ENCODE measurements around the gene PLS1. TPM values are rescaled to one million over a fixed set of nuclear protein-coding genes. Genes with fewer than 3 reads are reported as not detected.

PLS1 gene
- total and polyA plus RNA-seq, 2 experiments from 2014 or later, result 0.54 to 0.58 TPM

DNA sequence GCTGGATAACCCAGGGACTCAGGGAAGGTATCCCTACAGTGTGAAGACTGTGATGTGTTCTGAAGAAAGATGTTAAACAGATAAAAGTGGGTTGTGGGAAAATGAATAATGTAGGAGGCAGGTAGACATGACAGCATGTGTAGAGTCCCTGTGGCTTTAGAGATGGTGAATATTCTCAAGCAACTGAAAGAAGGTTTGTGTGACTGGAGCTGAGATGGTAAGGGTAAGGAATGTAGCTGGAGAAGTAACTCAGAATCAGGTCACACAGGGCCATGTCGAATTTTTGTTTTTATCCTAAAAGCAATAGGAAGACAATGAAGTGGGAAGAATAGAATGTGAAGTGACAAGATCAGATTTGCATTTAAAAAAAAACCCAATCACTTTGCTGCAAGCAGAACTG lies 73.9 kb downstream of the PLS1 start:
- no peaks in the 10 kb centered on the region; the same call in 1 of the 2 replicates for H3K27me3 ChIP-seq (replicated peaks; ENCODE audit: insufficient read depth)
- no peak for DNase-seq
- no peaks in the 10 kb centered on the region for H3K9me2 ChIP-seq (ENCODE audit: insufficient read depth)
- no peaks in the 10 kb centered on the region for H3K4me1 ChIP-seq (ENCODE audit: insufficient read depth)
- no peak overlapping the region for H3K4me2 ChIP-seq (ENCODE audit: unreplicated experiment)
- H3K79me2 ChIP-seq (ENCODE audit: insufficient read depth), result no peaks in the 10 kb centered on the region
- 14 to 19% methylated on average over 1 of the region's 1 CpG for WGBS, 2 experiments (ENCODE audit: low coverage in 1 of 2, low lambda C conversion rate in 2 of 2, missing lambda C conversion rate in 2 of 2)
- no peaks in the 10 kb centered on the region for H4K20me1 ChIP-seq (ENCODE audit: insufficient read depth)
- H3K9ac ChIP-seq, result no peak overlapping the region
- H3K27ac ChIP-seq, result no peak overlapping the region
- H3K9me3 ChIP-seq (ENCODE audit: low read depth), result no peaks in the 10 kb centered on the region
- no peaks in the 10 kb centered on the region for H3F3A ChIP-seq (ENCODE audit: insufficient read depth)
- in situ Hi-C loops (cut with MboI), result no loop called here
- TF ChIP-seq EZH2 (IDR thresholded peaks at IDR 0.05; ENCODE audit: insufficient read depth, poor library complexity, severe bottlenecking), result no peak
- no peak for TF ChIP-seq EZH2phosphoT487 (IDR thresholded peaks at IDR 0.05; ENCODE audit: insufficient read depth, low read depth)
- no peak overlapping the region for H3K4me3 ChIP-seq
- H2AFZ ChIP-seq, result no peak overlapping the region
- no peaks in the 10 kb centered on the region for H3K36me3 ChIP-seq (ENCODE audit: low read depth)

DNA sequence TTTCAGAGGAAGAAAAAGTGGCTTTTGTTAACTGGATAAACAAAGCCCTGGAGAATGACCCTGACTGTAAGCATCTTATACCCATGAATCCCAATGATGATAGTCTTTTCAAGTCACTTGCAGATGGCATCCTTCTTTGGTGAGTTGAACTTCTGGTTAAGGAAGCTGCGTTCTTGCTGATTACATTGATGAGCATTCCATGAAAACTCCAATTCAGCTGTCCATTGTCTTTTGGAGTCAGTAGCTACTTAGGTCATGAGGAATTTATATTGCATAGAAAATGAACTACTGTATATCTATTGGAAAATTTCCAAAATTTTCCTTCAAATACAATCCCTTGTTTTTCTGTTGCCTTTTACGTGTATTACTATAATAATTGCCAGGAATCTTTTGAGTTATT lies 80.0 kb downstream of the PLS1 start:
- Histone ChIP-seq H3K9me3 (ENCODE audit: low read depth) (no peaks in the 10 kb centered on the region), H3K36me3 (ENCODE audit: low read depth) (no peaks in the 10 kb centered on the region), H3K4me3 (no peak overlapping the region), H3K79me2 (ENCODE audit: insufficient read depth) (no peaks in the 10 kb centered on the region), H3K4me1 (ENCODE audit: insufficient read depth) (no peaks in the 10 kb centered on the region), H3K9me2 (ENCODE audit: insufficient read depth) (no peaks in the 10 kb centered on the region), H3K4me2 (ENCODE audit: unreplicated experiment) (no peak overlapping the region), H3K27me3 (replicated peaks; ENCODE audit: insufficient read depth) (no peaks in the 10 kb centered on the region), H4K20me1 (ENCODE audit: insufficient read depth) (no peaks in the 10 kb centered on the region), H2AFZ (no peak overlapping the region), H3K27ac (no peak overlapping the region), H3K9ac (no peak overlapping the region), H3F3A (ENCODE audit: insufficient read depth) (no peaks in the 10 kb centered on the region)
- TF ChIP-seq EZH2phosphoT487 (IDR thresholded peaks at IDR 0.05; ENCODE audit: insufficient read depth, low read depth), result no peak
- TF ChIP-seq EZH2 (IDR thresholded peaks at IDR 0.05; ENCODE audit: insufficient read depth, poor library complexity, severe bottlenecking), result no peak
- no peak for DNase-seq
- in situ Hi-C loops (cut with MboI), result no loop called here
- 94 to 95% methylated on average over 2 of the region's 2 CpGs for WGBS, 2 experiments (ENCODE audit: low coverage in 1 of 2, low lambda C conversion rate in 2 of 2, missing lambda C conversion rate in 2 of 2)

DNA sequence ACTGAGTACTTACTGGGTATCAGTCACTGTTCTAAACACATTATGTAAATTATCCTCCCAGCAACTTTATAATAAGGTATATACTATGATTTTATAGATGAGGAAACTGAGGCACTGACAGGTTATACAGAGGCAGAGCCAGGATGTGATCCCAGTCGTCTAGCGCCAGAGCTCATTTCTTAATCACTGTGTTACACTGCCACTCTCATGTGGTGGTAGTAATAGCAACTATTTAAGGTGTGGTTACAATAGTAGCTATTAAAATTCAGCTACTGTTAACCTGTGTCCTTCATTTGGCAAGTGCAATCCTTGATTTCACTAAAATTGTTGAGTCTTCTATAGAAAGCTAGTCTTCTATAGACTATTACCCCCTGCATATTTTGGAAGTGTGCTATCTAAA lies 84.5 kb downstream of the PLS1 start:
- no peak for DNase-seq
- H4K20me1 ChIP-seq (ENCODE audit: insufficient read depth), result no peaks in the 10 kb centered on the region
- H3K79me2 ChIP-seq (ENCODE audit: insufficient read depth), result no peaks in the 10 kb centered on the region
- no peaks in the 10 kb centered on the region for H3F3A ChIP-seq (ENCODE audit: insufficient read depth)
- H3K9me2 ChIP-seq (ENCODE audit: insufficient read depth), result no peaks in the 10 kb centered on the region
- no peaks in the 10 kb centered on the region for H3K4me1 ChIP-seq (ENCODE audit: insufficient read depth)
- no peak overlapping the region for H3K4me3 ChIP-seq
- H3K27me3 ChIP-seq (replicated peaks; ENCODE audit: insufficient read depth), result no peaks in the 10 kb centered on the region; the same call in 1 of the 2 replicates
- H3K4me2 ChIP-seq (ENCODE audit: unreplicated experiment), result no peak overlapping the region
- in situ Hi-C loops (cut with MboI), result no loop called here
- no peaks in the 10 kb centered on the region for H3K9me3 ChIP-seq (ENCODE audit: low read depth)
- WGBS, 2 experiments (ENCODE audit: low coverage in 1 of 2, low lambda C conversion rate in 2 of 2, missing lambda C conversion rate in 2 of 2), result 74 to 79% methylated on average over 2 of the region's 2 CpGs
- no peak for TF ChIP-seq EZH2phosphoT487 (IDR thresholded peaks at IDR 0.05; ENCODE audit: insufficient read depth, low read depth)
- no peak for TF ChIP-seq EZH2 (IDR thresholded peaks at IDR 0.05; ENCODE audit: insufficient read depth, poor library complexity, severe bottlenecking)
- H3K9ac ChIP-seq, result no peak overlapping the region
- H3K27ac ChIP-seq, result no peak overlapping the region
- no peak overlapping the region for H2AFZ ChIP-seq
- H3K36me3 ChIP-seq (ENCODE audit: low read depth), result no peaks in the 10 kb centered on the region

DNA sequence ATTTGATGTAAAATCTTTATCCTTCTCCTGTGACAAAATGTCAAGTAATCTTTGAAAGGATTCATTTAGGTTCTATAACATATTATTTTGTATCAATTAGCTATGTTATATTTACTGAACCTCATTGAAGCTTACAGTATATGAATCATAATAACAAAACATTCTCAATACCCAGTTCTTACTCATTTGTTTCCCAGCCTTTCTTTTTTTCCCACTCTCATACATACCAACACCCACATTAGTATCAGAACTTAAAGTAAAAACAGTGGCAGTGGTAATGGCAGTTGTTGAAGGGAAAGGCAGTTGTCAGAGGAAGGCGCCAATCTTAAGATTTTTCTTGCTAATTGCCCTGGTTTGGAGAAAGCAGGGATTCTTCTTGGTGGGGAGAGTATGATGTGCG lies 94.4 kb downstream of the PLS1 start:
- in situ Hi-C loops (cut with MboI), result no loop called here
- 81 to 83% methylated on average over 2 of the region's 2 CpGs for WGBS, 2 experiments (ENCODE audit: low coverage in 1 of 2, low lambda C conversion rate in 2 of 2, missing lambda C conversion rate in 2 of 2)
- Histone ChIP-seq H3K4me3 (no peak overlapping the region), H3F3A (ENCODE audit: insufficient read depth) (no peaks in the 10 kb centered on the region), H3K79me2 (ENCODE audit: insufficient read depth) (no peaks in the 10 kb centered on the region), H3K9ac (no peak overlapping the region), H3K4me1 (ENCODE audit: insufficient read depth) (no peaks in the 10 kb centered on the region), H3K9me2 (ENCODE audit: insufficient read depth) (no peaks in the 10 kb centered on the region), H2AFZ (no peak overlapping the region), H3K27me3 (replicated peaks; ENCODE audit: insufficient read depth) (no peaks in the 10 kb centered on the region), H4K20me1 (ENCODE audit: insufficient read depth) (no peaks in the 10 kb centered on the region), H3K4me2 (ENCODE audit: unreplicated experiment) (no peak overlapping the region), H3K9me3 (ENCODE audit: low read depth) (no peaks in the 10 kb centered on the region), H3K36me3 (ENCODE audit: low read depth) (no peaks in the 10 kb centered on the region), H3K27ac (no peak overlapping the region)
- DNase-seq, result no peak
- TF ChIP-seq EZH2phosphoT487 (IDR thresholded peaks at IDR 0.05; ENCODE audit: insufficient read depth, low read depth) (no peak), EZH2 (IDR thresholded peaks at IDR 0.05; ENCODE audit: insufficient read depth, poor library complexity, severe bottlenecking) (no peak)

DNA sequence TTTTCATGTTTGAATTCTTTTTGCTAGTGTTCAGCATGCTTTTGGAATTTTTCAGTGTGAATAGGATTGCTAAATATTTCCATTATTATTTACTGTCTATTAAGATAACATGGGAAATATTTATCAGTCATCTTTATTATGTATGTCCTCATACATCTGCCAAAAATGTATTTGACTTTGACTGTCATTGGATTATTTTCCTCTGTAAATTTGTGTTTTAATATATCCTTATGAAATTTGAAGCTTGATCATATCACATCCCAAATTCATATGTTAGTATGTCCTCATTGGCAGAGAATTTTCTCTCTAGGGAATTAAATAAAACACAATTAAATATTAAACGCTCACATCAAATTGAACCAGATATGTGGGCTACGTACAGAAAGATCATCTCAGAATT lies 95.3 kb downstream of the PLS1 start:
- no peaks in the 10 kb centered on the region for H3K9me3 ChIP-seq (ENCODE audit: low read depth)
- in situ Hi-C loops (cut with MboI), result no loop called here
- no peak overlapping the region for H3K9ac ChIP-seq
- H3K36me3 ChIP-seq (ENCODE audit: low read depth), result no peaks in the 10 kb centered on the region
- no peaks in the 10 kb centered on the region for H3K79me2 ChIP-seq (ENCODE audit: insufficient read depth)
- no peaks in the 10 kb centered on the region for H3K4me1 ChIP-seq (ENCODE audit: insufficient read depth)
- no peak overlapping the region for H3K4me2 ChIP-seq (ENCODE audit: unreplicated experiment)
- H3K4me3 ChIP-seq, result no peak overlapping the region
- no peaks in the 10 kb centered on the region for H4K20me1 ChIP-seq (ENCODE audit: insufficient read depth)
- H3K27me3 ChIP-seq (replicated peaks; ENCODE audit: insufficient read depth), result no peaks in the 10 kb centered on the region
- 71 to 73% methylated on average over 2 of the region's 2 CpGs for WGBS, 2 experiments (ENCODE audit: low coverage in 1 of 2, low lambda C conversion rate in 2 of 2, missing lambda C conversion rate in 2 of 2)
- TF ChIP-seq EZH2 (IDR thresholded peaks at IDR 0.05; ENCODE audit: insufficient read depth, poor library complexity, severe bottlenecking) (no peak), EZH2phosphoT487 (IDR thresholded peaks at IDR 0.05; ENCODE audit: insufficient read depth, low read depth) (no peak)
- no peak for DNase-seq
- H2AFZ ChIP-seq, result no peak overlapping the region
- no peak overlapping the region for H3K27ac ChIP-seq
- no peaks in the 10 kb centered on the region for H3K9me2 ChIP-seq (ENCODE audit: insufficient read depth)
- H3F3A ChIP-seq (ENCODE audit: insufficient read depth), result no peaks in the 10 kb centered on the region
